K562 (cell line): ENCODE data around the gene RSU1. TPM values are rescaled to one million over a fixed set of nuclear protein-coding genes. Genes with fewer than 3 reads are reported as not detected.

Experiments used
- ATAC-seq: fragments of 200-7000 bp; cut with Tn5 transposase; 3 replicates; pipeline ENCODE4 v1.9.1; 2020; ENCODE audit warnings: moderate library complexity
- BruUV-seq: library from RNA; stranded (reverse); fragments of 400-500 nt; replicated peaks from 2 replicates; lab custom pipeline; 2021; lab: Mats Ljungman, UMichigan
- CTCF ChIA-PET: fragments of 300-600 bp; formaldehyde crosslinking; extraction: SDS; loops from one replicate; lab custom pipeline; 2021; ENCODE audit warnings: low intra/inter-chr PET ratio; lab: Yijun Ruan, JAX
- POLR2A ChIA-PET: fragments of 300-600, 350-650 bp; sonication (Branson Sonifier 250); formaldehyde crosslinking; extraction: SDS; loops from one replicate; lab custom pipeline; 2021; ENCODE audit warnings: antibody characterized with exemption, inconsistent platforms; lab: Yijun Ruan, JAX
- DNase-seq, 4 experiments: peaks; one replicate each; pipeline versions ENCODE4 v3.0.0 to v3.0.0-alpha.2; 2011 to 2018; ENCODE audit warnings: low spot score in 3 of 4, mixed read lengths in 3 of 4; ENCODE audit errors: extremely low read depth in 1 of 4
- FAIRE-seq: peaks from 2 replicates; lab custom pipeline; 2011; peaks lifted over from hg19 to GRCh38; lab: Jason Lieb, UNC
- H2AFZ ChIP-seq: 2 replicates; pipeline ENCODE4 v1.6.0; 2011; ENCODE audit warnings: low read depth, low read length, control low read depth, inconsistent platforms
- H3K27ac ChIP-seq: fragments of 200-600 bp; 3 replicates; pipeline ENCODE4 v1.8.0; 2011; ENCODE audit warnings: low read depth, mild to moderate bottlenecking, control low read depth, inconsistent platforms, low read length, moderate library complexity, mixed read lengths; ENCODE audit errors: extremely low read depth
- H3K27me3 ChIP-seq, 2 experiments: fragments of 300-600 bp in 1 of 2; 2 replicates in 1 of 2; 3 replicates in 1 of 2; pipeline versions ENCODE4 v1.6.0 to v1.8.0; 2011; ENCODE audit warnings: inconsistent platforms in 2 of 2, low read length in 2 of 2, mild to moderate bottlenecking in 1 of 2, mixed read lengths in 1 of 2, moderate library complexity in 1 of 2; ENCODE audit not compliant: control insufficient read depth in 2 of 2, insufficient read depth in 2 of 2
- H3K36me3 ChIP-seq: fragments of 300-600 bp; 3 replicates; pipeline ENCODE4 v1.8.0; 2011; ENCODE audit warnings: mild to moderate bottlenecking, low read length, inconsistent platforms; ENCODE audit not compliant: control insufficient read depth, insufficient read depth
- H3K4me1 ChIP-seq, 2 experiments: fragments of 200-600 bp in 1 of 2; replicated peaks in 1 of 2; 2 replicates in 1 of 2; 3 replicates in 1 of 2; pipeline versions ENCODE4 v1.5.1 to v1.8.0; 2011; ENCODE audit warnings: inconsistent platforms in 2 of 2, low read length in 2 of 2, mild to moderate bottlenecking in 1 of 2, mixed read lengths in 1 of 2, moderate library complexity in 1 of 2; ENCODE audit not compliant: control insufficient read depth in 2 of 2, insufficient read depth in 2 of 2
- H3K4me2 ChIP-seq: 2 replicates; pipeline ENCODE4 v1.6.1; 2011; ENCODE audit warnings: low read length, control low read depth, inconsistent platforms, mixed read lengths; ENCODE audit not compliant: insufficient read depth
- H3K4me3 ChIP-seq: fragments of 200-600 bp; sonication (generic), shearing (Covaris generic); 2 replicates; pipeline ENCODE4 v1.5.1; 2016; ENCODE audit warnings: control low read depth, inconsistent platforms
- H3K79me2 ChIP-seq: fragments of 200-600 bp; 3 replicates; pipeline ENCODE4 v1.8.0; 2011; ENCODE audit warnings: low read length, inconsistent platforms; ENCODE audit not compliant: control insufficient read depth, insufficient read depth
- H3K9ac ChIP-seq, 2 experiments: 2 replicates each; pipeline versions ENCODE4 v1.6.0 to v1.6.1; 2011; ENCODE audit warnings: low read depth in 2 of 2, low read length in 2 of 2, control low read depth in 1 of 2, inconsistent platforms in 1 of 2, mild to moderate bottlenecking in 1 of 2, mixed read lengths in 1 of 2; ENCODE audit not compliant: insufficient read depth in 1 of 2
- H3K9me1 ChIP-seq: one replicate; pipeline ENCODE4 v1.6.0; 2011; ENCODE audit warnings: inconsistent platforms, mild to moderate bottlenecking, low read length, moderate library complexity; ENCODE audit not compliant: control insufficient read depth, insufficient read depth
- H3K9me3 ChIP-seq: replicated peaks from 2 replicates; pipeline ENCODE4 v1.5.1; 2011; ENCODE audit warnings: low read depth, low read length, inconsistent platforms; ENCODE audit not compliant: control insufficient read depth, insufficient read depth
- H4K20me1 ChIP-seq: replicated peaks from 2 replicates; pipeline ENCODE4 v1.6.1; 2011; ENCODE audit warnings: low read length, inconsistent platforms, mixed read lengths; ENCODE audit not compliant: control insufficient read depth, insufficient read depth
- BCLAF1 ChIP-seq, 2 experiments: fragments of 450-650 bp in 1 of 2; IDR thresholded peaks; 2 replicates each; pipeline ENCODE4 v1.6.1; 2011 to 2017; ENCODE audit warnings: low read depth in 2 of 2, antibody characterized with exemption in 1 of 2, borderline replicate concordance in 1 of 2, low read length in 1 of 2, mild to moderate bottlenecking in 1 of 2, mixed read lengths in 1 of 2; ENCODE audit not compliant: control insufficient read depth in 1 of 2
- CEBPB ChIP-seq: fragments of 450-650 bp; IDR thresholded peaks from 2 replicates; pipeline ENCODE4 v1.6.1; 2016; ENCODE audit warnings: missing genetic modification characterization, missing compliant biosample characterization
- ELF4 ChIP-seq: fragments of 450-650 bp; formaldehyde crosslinking; IDR thresholded peaks from 2 replicates; pipeline ENCODE4 v1.4.0; 2022; ENCODE audit warnings: missing genetic modification characterization
- SMARCE1 ChIP-seq: fragments of 450-650 bp; IDR thresholded peaks from 2 replicates; pipeline ENCODE4 v1.7.1; 2016; ENCODE audit warnings: mild to moderate bottlenecking
- SRF ChIP-seq, 2 experiments: fragments of 250-450, 450-650 bp in 1 of 2; sonication (Bioruptor Pico) in 1 of 2; sonication (generic) in 1 of 2; formaldehyde crosslinking; IDR thresholded peaks; 2 replicates each; pipeline versions ENCODE4 v1.5.0 to v1.5.1; 2020 to 2022; ENCODE audit warnings: mild to moderate bottlenecking in 1 of 2, missing genetic modification reagents in 1 of 2
- XRCC4 ChIP-seq: IDR thresholded peaks from one replicate; pipeline ENCODE4 v1.6.1; 2011; ENCODE audit not compliant: insufficient read depth, insufficient read length; ENCODE audit errors: extremely low read depth
- whole genome bisulfite sequencing: fragments of 100-300 bp; shearing (Covaris generic); methylation state at CpG from one replicate; pipeline ENCODE4 v1.1.6; 2016; ENCODE audit warnings: low coverage, mixed read lengths; ENCODE audit not compliant: insufficient coverage; ENCODE audit errors: missing lambda C conversion rate; 5-methylcytosine and 5-hydroxymethylcytosine counted together
- in situ Hi-C: fragments of 300-500 bp; cut with MboI; formaldehyde crosslinking; loops from 4 replicates; pipeline ENCODE4 v1.15.0; 2018; ENCODE audit warnings: inconsistent platforms, mixed read lengths
- intact Hi-C: fragments of 100-400 bp; cut with micrococcal nuclease; formaldehyde crosslinking; loops from 2 replicates; pipeline ENCODE4 v1.14.2; 2022
- polyA plus RNA-seq, 8 experiments: library from polyadenylated mRNA; depleted of rRNA in 4 of 8; stranded (reverse) in 5 of 8; unstranded in 3 of 8; fragments of >200 nt; fragmentation: Nextera tagmentation in 2 of 8; fragmentation: Illumina TruSeq in 1 of 8; extraction: Ambion mirVana in 2 of 8; extraction: Trizol in 1 of 8; gene quantifications; 2 replicates each; pipeline versions ENCODE4 v1.2.1 to v1.2.3, GENCODE V29; 2011 to 2014; ENCODE audit warnings: inconsistent platforms in 1 of 8, missing spikeins in 1 of 8
- total RNA-seq, 7 experiments: library from RNA; depleted of rRNA in 6 of 7; stranded (reverse); fragments of >200 nt in 6 of 7; fragmentation: Illumina TruSeq in 2 of 7; extraction: Trizol in 2 of 7; gene quantifications; 2 replicates each; pipeline versions ENCODE4 v1.2.1 to v1.2.3, GENCODE V29; 2011 to 2021; ENCODE audit warnings: low replicate concordance in 1 of 7

Gene RSU1
- total and polyA plus RNA-seq, 9 of the 15 experiments (the other 6 are each of a cell fraction or from before 2014, with no cell fraction given): 18.8 to 67.3 (median 31.5) TPM

- no peak for TF ChIP-seq BCLAF1 (IDR thresholded peaks at IDR 0.05; ENCODE audit: borderline replicate concordance in 1 of 2, control insufficient read depth in 1 of 2, low read depth in 2 of 2, low read length in 1 of 2)
- TF ChIP-seq SMARCE1: no peak
- no peak for TF ChIP-seq XRCC4
- TF ChIP-seq SRF (CRISPR knock-in tag; IDR thresholded peaks at IDR 0.05): no peak
These were observed 230.7 kb downstream of the RSU1 start (continued) for GRCh38 chr10:16586358-16587138.

GRCh38 chr10:16585103-16585502 is 232.1 kb downstream of the RSU1 start:
- Histone ChIP-seq H3K36me3 (no peaks in the 10 kb centered on the region), H3K4me3 (no peak overlapping the region), H3K79me2 (no peaks in the 10 kb centered on the region), H4K20me1 (no peaks in the 10 kb centered on the region), H3K27me3 (peaks cover 5 to 7% of the 10 kb centered on the region in 2 experiments; a peak in 4 of 5 replicates), H3K4me2 (no peak overlapping the region), H3K9ac (no peak overlapping the region), H3K9me1 (no peaks in the 10 kb centered on the region), H3K27ac (no peak overlapping the region), H2AFZ (no peak overlapping the region), H3K9me3 (no peaks in the 10 kb centered on the region), H3K4me1 (no peaks in the 10 kb centered on the region)
- intact Hi-C loops: no loop called here
- 6% methylated on average over 6 of the region's 6 CpGs for WGBS
- FAIRE-seq: no peak
- TF ChIP-seq CEBPB (tag) (0 out of 2 replicates have a peak, but pooled peaks have one; percentile 18), ELF4 (CRISPR knock-in tag) (no peak)
- in situ Hi-C loops: no loop called here
- DNase-seq: no peak
- no TSS peak for BruUV-seq
- ATAC-seq: no peak
- ChIA-PET POLR2A (no interaction called here), CTCF (no interaction called here)
